Thyroid gland (tissue), 4 donors: ENCODE measurements around the gene DNM3.

ENCODE experiments used
- CTCF ChIP-seq, 6 experiments: fragments of 200-600 bp in 3 of 6; fragments of 450-650 bp in 3 of 6; sonication (generic) in 3 of 6; IDR thresholded peaks; one replicate each; pipeline ENCODE4 v1.5.1; 2016 to 2019; ENCODE audit warnings: antibody characterized with exemption in 6 of 6, mild to moderate bottlenecking in 2 of 6, inconsistent platforms in 1 of 6, moderate library complexity in 1 of 6
- POLR2A ChIP-seq, 2 donors: fragments of 450-650 bp; IDR thresholded peaks; one replicate each; pipeline ENCODE4 v1.6.1; 2017; ENCODE audit warnings: antibody characterized with exemption in 2 of 2, mild to moderate bottlenecking in 2 of 2, moderate library complexity in 1 of 2

- peak; percentile 80 to 96 (median 93) for TF ChIP-seq CTCF (IDR thresholded peaks at IDR 0.05)
- no peak for TF ChIP-seq POLR2A (IDR thresholded peaks at IDR 0.05)
These were observed 608.6 kb downstream of the DNM3 start for GRCh38 chr1:172449585-172450523.
